GM18520 (cell line): ENCODE results near the gene KRTAP4-12.
"Not testable (repeated sequence)": the region's sequence is repeated elsewhere in the genome, so short reads cannot be mapped to it uniquely, and the experiment has no call there.

Experiments used
- ATAC-seq: cut with Tn5 transposase; IDR thresholded peaks from one replicate; pipeline ENCODE4 v1.9.1; 2021; ENCODE audit not compliant: unreplicated experiment

The KRTAP4-12 gene

DNA sequence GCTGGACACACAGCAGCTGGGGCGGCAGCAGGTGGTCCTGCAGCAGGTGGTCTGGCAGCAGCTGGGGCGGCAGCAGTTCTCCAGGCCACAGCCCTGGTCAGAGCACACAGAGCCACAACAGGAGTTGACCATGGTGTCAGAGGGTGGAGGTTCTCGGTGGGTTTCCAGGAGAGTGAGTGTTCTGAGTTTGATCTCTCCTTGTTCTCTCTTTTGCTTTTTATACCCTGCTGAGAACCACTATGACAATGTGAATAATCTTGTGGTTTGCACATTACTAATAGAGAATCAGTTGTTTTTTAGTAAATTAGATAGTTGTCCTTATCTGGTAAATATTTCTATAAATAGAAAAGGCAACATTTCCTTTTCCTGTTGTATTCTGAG, at the start of gene KRTAP4-12:
Gene KRTAP4-12, minus strand, starts transcription at position 192 of the 381 bp plus-strand sequence. Its CDS starts 60 bp downstream, at position 132.
- not testable (repeated sequence) for ATAC-seq

DNA sequence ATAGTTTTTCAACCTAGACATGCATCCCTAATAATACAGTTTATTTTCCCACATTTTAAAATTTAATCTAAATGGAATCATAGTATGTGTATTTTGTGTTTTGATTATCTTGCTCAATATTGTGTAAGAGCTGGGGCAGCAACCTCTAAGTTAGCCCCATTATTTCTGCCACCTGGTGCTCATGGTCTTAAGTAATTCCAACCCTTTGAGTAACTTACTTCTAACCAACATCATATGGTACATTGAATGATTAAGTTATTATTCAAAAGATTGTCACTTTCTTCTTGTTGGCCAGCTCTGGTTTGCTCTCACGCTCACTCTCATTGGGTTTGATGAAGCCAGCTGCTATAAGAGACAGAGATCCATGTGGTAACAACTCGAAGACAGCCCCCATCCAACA, 47.9 kb upstream of the KRTAP4-12 start:
- ATAC-seq = no peak

- ATAC-seq = no peak
Measured at GRCh38 chr17:41168121-41168520, 44.1 kb upstream of the KRTAP4-12 start, which contains the start of gene KRTAP4-3. KRTAP4-3 (minus strand) TSS chr17:41168221; CDS start chr17:41168172, 49 bp downstream.

- ATAC-seq = no peak
Measured at GRCh38 chr17:41167561-41167960, 43.6 kb upstream of the KRTAP4-12 start.

DNA sequence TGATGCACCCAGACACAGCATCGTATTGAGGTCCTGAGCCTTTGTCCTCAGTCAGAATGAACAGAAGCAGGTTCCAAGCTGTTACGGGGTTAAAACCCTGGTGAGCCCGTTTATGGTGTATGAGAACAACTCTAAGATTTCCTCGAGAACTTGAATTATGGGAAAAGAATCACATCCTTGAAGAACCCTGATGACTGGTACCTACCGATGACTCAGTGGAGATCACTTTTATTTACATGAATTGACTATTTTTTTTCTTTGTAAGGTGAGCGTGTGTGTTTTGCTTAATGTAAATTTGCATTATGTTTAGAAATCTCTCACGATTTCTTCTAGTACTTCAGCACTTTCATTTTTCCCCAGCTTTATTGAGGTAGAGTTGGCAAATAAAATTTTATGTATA, 39.8 kb upstream of the KRTAP4-12 start:
- ATAC-seq = no peak

DNA sequence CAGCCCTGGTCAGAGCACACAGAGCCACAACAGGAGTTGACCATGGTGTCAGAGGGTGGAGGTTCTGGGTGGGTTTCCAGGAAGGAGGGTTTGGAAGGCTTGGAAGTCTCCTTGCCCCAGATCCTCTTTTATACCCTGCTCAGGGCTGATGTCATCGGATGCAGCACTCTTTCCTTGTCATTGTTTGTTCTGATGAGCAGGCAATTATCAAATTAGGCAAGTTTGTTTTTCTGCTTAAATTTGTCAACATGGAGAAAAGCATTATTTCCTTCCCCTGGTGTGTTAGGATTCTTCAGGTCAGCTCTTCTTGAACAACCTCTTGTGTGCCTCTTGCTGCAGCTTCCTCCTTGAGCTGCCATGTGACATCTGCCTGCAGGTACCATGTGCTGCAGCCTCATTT, 36.7 kb upstream of the KRTAP4-12 start, which contains the start of gene KRTAP4-4:
Gene KRTAP4-4, minus strand, starts transcription at position 101 of the 400 bp plus-strand sequence. Its CDS starts 57 bp downstream, at position 44.
- no peak for ATAC-seq

DNA sequence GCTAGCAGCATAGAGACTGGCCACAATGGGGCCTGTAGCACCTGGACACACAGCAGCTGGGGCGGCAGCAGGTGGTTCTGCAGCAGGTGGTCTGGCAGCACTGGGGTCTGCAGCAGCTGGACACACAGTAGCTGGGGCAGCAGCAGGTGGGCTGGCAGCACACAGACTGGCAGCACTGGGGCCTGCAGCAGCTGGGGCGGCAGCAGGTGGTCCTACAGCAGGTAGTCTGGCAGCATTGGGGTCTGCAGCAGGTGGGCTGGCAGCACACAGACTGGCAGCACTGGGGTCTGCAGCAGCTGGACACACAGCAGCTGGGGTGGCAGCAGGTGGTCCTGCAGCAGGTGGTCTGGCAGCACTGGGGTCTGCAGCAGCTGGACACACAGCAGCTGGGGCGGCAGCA, 36.2 kb upstream of the KRTAP4-12 start:
- not testable (repeated sequence) for ATAC-seq

GRCh38 chr17:41153856-41154255, 29.9 kb upstream of the KRTAP4-12 start:
- no peak for ATAC-seq

- no peak for ATAC-seq
Measured at GRCh38 chr17:41151525-41151924, 27.5 kb upstream of the KRTAP4-12 start.

GRCh38 chr17:41150026-41150425, 26.0 kb upstream of the KRTAP4-12 start:
- ATAC-seq = no peak

GRCh38 chr17:41149652-41149985, 25.6 kb upstream of the KRTAP4-12 start, which contains the start of gene KRTAP4-5:
KRTAP4-5 (minus strand) TSS chr17:41149825; CDS start chr17:41149767, 58 bp downstream.
- ATAC-seq = no peak

DNA sequence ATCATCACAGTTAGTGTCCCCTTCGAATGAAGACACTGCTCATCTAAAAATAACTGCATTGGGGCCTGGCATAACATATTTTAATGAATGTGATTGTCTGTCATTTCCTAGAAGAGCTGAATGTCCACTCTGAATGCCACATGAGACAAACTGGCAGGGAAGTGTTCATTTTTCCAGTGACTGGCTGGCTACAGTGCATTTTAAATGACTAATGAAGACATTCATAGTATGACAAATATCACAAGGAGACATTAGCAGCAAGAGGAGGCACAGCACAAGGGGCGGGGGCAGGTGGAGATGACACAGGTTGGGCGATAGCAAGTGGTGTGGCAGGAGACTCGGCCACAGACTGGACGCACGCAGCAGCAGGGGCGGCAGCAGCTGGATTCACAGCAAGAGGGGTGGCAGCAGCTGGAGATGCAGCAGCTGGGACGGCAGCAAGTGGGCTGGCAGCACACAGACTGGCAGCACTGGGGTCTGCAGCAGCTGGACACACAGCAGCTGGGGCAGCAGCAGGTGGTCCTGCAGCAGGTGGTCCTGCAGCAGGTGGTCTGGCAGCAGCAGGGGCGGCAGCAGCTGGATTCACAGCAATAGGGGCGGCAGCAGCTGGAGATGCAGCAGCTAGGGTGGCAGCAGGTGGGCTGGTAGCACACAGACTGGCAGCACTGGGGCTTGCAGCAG, 25.1 kb upstream of the KRTAP4-12 start:
- not testable (repeated sequence) for ATAC-seq

GRCh38 chr17:41147531-41148204, 23.7 kb upstream of the KRTAP4-12 start:
- no peak for ATAC-seq

DNA sequence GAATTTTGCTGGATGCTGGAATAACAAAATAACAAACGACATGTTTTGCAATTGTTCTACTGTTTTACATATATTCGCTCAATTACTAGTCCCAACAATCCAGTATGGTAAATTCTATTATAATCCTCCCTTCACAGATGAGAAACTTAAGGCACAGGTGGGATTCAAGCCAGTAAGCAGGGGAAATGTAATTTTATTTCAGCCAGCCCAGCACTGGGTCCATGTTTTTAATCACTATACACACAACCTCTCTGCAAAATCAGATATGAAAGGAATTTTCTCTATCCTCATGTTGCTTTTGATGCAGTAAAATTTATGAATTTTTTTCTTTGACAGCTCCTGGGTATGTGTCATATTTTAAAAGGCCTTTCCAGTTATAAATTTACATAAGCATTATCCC, 21.3 kb upstream of the KRTAP4-12 start:
- ATAC-seq = no peak

- no peak for ATAC-seq
Measured at GRCh38 chr17:41144846-41145245, 20.9 kb upstream of the KRTAP4-12 start.

- ATAC-seq = no peak
Measured at GRCh38 chr17:41141361-41141760, 17.4 kb upstream of the KRTAP4-12 start.

DNA sequence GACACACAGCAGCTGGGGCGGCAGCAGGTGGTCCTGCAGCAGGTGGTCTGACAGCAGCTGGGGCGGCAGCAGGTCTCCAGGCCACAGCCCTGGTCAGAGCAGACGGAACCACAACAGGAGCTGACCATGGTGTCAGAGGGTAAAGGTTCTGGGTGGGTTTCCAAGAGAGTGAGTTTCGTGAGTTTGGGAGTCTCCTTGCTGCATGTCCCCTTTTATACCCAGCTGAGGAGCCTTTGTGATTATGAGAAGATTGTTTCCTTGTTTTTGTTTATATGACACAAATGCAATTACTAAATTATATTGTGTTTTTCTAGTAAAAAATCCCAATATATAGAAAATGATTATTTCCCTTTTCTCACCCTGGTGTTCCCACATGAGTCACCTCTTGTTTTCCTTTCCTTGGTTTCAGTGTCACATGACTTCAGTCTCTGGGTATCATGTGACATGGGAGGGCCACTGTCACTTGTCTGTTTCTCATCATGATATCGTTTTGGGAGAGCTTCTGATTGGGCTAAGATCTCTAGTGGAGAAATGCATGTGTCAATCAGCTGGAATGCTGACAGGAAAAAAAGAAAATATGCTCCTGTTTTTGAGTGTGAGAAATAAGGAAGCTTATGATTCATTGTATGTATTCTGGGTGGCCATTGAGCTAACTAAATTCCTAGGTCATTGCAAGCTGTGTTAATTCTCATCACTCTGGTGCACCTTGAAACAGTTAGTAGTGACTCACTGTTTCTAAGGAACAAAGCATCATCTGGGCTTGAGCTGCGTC, 16.6 kb upstream of the KRTAP4-12 start, which contains the start of gene KRTAP4-6:
Gene KRTAP4-6, minus strand, starts transcription at position 185 of the 772 bp plus-strand sequence. Its CDS starts 57 bp downstream, at position 128.
- no peak for ATAC-seq

- not testable (repeated sequence) for ATAC-seq
Measured at GRCh38 chr17:41139865-41140264, 15.9 kb upstream of the KRTAP4-12 start.

DNA sequence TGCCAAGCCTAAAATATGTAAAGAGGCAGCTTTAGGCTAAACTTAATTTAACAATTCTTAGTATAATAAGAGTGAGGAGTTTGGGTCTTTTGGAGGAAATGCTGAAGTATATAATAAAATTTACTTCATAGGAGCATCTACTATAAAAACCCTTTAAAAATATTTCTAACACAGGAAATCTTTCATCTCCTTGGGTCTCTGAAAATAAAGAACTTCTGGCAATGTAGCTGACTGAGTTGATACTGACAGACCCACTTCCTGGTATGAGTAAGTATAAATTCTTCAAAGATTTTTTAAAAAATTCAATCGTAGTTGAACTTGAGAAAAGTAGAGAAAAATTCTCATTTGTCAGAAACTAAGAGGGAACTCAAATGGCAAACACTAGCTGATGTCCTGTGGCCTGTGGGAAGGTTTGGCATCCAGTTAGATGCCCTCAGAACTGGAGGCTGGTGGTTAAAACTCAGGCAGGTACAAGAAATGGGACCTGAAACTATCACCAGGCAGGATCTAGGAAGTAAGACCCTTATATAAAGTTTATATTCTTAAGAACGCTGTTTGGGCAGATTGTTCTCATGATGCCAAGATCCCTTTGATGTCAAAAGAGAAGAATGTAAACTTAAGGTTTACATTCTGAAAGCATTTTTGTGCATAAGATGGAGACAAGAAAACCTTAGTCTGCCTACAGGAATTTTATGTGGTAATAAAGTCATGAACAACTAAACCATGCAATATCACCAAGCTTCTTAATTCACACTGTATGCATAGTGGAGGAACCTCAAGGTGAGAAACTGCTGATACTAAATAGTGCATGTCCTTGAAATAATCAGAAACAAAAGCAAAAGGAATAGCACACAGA, 10.1 kb upstream of the KRTAP4-12 start:
- no peak for ATAC-seq

DNA sequence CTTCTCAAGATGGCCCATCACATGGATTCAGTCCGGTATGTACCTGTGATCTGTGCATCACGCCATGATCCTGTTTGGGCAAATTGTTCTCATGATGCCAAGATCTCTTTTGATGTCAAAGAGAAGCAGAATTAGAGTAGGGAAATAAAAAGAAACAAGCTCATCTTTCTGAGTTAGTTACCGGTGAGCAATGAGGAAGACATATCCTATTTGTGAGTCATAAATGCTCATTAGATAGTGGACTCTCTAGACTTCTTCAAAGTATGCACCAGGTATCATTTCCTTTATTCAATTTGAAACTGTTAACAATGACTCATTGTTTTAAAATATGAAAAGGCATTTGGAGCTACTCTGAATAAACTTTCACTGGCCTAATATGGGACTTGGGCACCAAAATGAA, 8.0 kb upstream of the KRTAP4-12 start:
- ATAC-seq = no peak
